Nephron (organoid): ENCODE results near the gene CRACR2B.

Experiments
- H3K27ac Mint-ChIP-seq, 3 experiments: 2 replicates each; pipeline ENCODE4 v1.8.0; 2020; ENCODE audit warnings: mixed read lengths in 3 of 3, mild to moderate bottlenecking in 2 of 3, moderate library complexity in 1 of 3
- H3K27me3 Mint-ChIP-seq: 2 replicates; pipeline ENCODE4 v1.8.0; 2021; ENCODE audit warnings: low read depth, mild to moderate bottlenecking, moderate library complexity, mixed read lengths
- H3K36me3 Mint-ChIP-seq: 2 replicates; pipeline ENCODE4 v1.8.0; 2020; ENCODE audit warnings: low read depth, mixed read lengths
- H3K4me1 Mint-ChIP-seq: 2 replicates; pipeline ENCODE4 v1.8.0; 2020; ENCODE audit warnings: mixed read lengths
- H3K4me3 Mint-ChIP-seq, 3 experiments: 2 replicates each; pipeline ENCODE4 v1.8.0; 2020; ENCODE audit warnings: mild to moderate bottlenecking in 3 of 3, mixed read lengths in 3 of 3, moderate library complexity in 2 of 3
- H3K9me3 Mint-ChIP-seq: 2 replicates; pipeline ENCODE4 v1.8.0; 2020; ENCODE audit warnings: mixed read lengths
- CTCF ChIP-seq, 3 experiments: fragments of 200-600 bp; sonication (generic); IDR thresholded peaks; one replicate each; pipeline ENCODE4 v1.5.0; 2021; ENCODE audit warnings: antibody characterized with exemption in 3 of 3; ENCODE audit not compliant: unreplicated experiment in 3 of 3

CRACR2B gene

DNA sequence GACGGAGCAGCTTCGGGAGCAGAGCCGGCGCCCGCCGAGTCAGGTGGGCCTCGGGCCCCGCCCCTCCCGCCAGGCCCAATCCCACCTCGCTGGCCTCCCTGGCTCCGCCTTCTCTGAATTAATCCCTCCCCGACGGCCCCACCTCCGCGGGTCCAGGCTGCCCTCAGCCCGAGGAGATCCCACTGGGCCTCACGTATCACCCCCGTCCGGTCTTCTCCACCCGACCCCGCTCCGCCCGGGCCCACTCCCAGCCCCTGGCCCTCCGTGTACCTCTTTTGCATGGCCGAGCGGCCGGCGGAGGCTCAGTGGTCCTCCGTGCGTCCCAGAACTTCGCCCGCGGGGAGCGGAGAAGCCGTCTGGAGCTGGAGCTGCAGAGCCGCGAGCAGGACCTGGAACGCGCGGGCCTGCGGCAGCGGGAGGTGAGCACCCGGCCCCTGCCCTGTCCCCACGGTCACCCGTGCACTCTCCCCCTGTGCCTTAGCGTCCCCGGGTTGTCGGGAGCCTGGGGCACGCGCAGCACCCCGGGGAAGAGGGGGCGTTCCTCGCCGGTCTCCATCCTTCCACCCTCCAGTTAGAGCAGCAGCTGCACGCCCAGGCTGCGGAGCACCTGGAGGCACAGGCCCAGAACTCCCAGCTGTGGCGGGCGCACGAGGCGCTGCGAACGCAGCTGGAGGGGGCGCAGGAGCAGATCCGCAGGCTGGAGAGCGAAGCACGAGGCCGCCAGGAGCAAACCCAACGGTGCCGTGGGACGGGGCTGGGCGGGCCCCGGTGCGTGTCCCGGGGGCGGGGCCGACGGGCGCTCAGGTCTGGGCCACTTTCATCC is 2.8 kb downstream of the CRACR2B start:
- Mint-ChIP-seq H3K27me3 (peaks cover 38% of the 10 kb centered on the region), H3K4me1 (peaks cover 32% of the 10 kb centered on the region), H3K4me3 (peak overlapping the region; percentile 59 to 82 (median 70)), H3K36me3 (no peaks in the 10 kb centered on the region), H3K27ac (peak overlapping the region in 1 of 3 experiments; percentile 55), H3K9me3 (no peaks in the 10 kb centered on the region)
- TF ChIP-seq CTCF (IDR thresholded peaks at IDR 0.05; ENCODE audit: unreplicated experiment in 3 of 3): no peak

DNA sequence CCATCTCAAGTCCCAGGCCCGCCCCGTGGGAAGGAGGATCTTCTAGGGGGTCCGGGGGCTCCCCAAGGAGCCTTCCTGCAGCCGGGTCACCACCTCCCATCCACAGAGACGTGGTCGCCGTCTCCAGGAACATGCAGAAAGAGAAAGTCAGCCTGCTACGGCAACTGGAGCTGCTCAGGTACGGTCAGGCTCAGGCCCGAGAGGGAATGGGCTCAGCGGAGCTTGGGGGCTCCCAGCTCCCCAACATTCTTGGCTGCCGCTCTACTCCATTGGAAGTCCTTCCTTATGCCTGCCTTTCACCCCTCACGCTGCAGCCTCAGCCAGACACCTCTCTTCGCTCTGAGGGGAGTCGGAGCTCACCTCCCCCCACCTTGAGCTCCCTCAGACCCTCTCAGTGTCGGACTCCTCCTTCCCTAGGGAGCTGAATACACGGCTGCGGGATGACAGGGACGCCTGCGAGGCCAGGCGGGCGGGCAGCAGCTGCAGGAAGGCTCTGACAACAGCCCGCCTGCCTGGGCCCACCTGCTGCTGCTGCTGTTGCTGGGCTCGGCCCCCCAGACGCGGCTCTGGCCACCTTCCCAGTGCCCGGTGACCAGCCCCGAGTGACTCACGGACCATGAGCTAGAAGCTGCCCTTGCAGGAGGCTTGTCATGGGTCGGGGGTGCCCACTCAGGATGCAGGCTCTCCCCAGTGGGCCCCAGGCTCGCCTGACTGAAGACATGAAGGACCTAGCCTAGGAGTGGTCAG is 3.6 kb downstream of the CRACR2B start:
- H3K4me3 Mint-ChIP-seq: peak overlapping the region; percentile 82 to 85 (median 82)

GRCh38 chr11:831961-832528 is 4.3 kb downstream of the CRACR2B start:
- Mint-ChIP-seq H3K4me1 (peaks cover 32% of the 10 kb centered on the region), H3K36me3 (no peaks in the 10 kb centered on the region), H3K9me3 (no peaks in the 10 kb centered on the region), H3K27me3 (peaks cover 32% of the 10 kb centered on the region), H3K27ac (peak overlapping the region in 2 of 3 experiments; percentile 58 to 60), H3K4me3 (peak overlapping the region; percentile 82 to 85 (median 82))
- TF ChIP-seq CTCF (IDR thresholded peaks at IDR 0.05; ENCODE audit: unreplicated experiment in 3 of 3): no peak

More for the DNA sequence above, 3.6 kb downstream of the CRACR2B start:
- H3K4me1 Mint-ChIP-seq: peaks cover 32% of the 10 kb centered on the region
- H3K27me3 Mint-ChIP-seq: peaks cover 37% of the 10 kb centered on the region
- peak overlapping the region in 2 of 3 experiments; percentile 20 to 60 for H3K27ac Mint-ChIP-seq
- H3K9me3 Mint-ChIP-seq: no peaks in the 10 kb centered on the region
- H3K36me3 Mint-ChIP-seq: no peaks in the 10 kb centered on the region
- no peak for TF ChIP-seq CTCF (IDR thresholded peaks at IDR 0.05; ENCODE audit: unreplicated experiment in 3 of 3)

DNA sequence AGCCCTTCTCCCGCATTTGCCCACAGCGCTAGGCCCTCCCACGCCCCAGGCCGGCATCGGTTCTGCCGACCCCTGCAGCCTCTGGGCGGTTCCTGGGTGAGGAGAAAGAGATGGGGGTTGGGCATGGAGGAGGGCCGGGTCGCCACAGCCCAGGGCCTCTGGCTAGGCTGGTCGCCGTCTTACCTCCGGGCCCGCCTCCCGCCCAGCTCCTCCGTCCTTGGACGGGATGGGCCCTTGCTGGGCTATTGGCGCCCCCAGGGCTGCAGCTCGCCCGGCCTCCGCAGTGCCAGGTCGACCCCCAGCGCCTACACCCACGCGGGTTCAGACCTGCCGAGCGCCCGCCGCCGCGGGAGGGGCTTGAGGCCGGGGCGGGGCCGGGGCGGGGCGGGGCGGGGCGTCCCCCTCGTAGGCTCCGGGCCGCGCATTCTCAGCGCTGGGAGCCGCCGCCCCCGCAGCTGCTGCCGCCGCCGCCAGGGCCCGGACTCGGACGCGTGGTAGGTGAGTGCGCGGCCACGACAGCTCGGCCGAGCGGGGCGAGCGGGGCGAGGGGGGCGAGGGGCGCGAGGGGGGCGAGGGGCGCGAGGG is 4.9 kb downstream of the CRACR2B start, which contains the start of gene CD151:
TSS of gene CD151 (plus strand) at position 424 of the 585 bp plus-strand sequence. CDS start 3,118 bp downstream, outside the sequence.
- no peak for TF ChIP-seq CTCF (IDR thresholded peaks at IDR 0.05; ENCODE audit: unreplicated experiment in 3 of 3)
- Mint-ChIP-seq H3K36me3 (no peaks in the 10 kb centered on the region), H3K27me3 (peaks cover 30% of the 10 kb centered on the region), H3K9me3 (no peaks in the 10 kb centered on the region), H3K27ac (peak within 1 kb of the TSS; percentile 25 to 69 (median 63)), H3K4me1 (peaks cover 30% of the 10 kb centered on the region), H3K4me3 (peak within 1 kb of the TSS; percentile 85 to 87 (median 85))

- H3K4me1 Mint-ChIP-seq: peaks cover 24% of the 10 kb centered on the region
- no peaks in the 10 kb centered on the region for H3K36me3 Mint-ChIP-seq
- H3K27ac Mint-ChIP-seq: peak overlapping the region; percentile 25 to 69 (median 63)
- H3K4me3 Mint-ChIP-seq: peak overlapping the region; percentile 84 to 87 (median 85)
- no peak for TF ChIP-seq CTCF (IDR thresholded peaks at IDR 0.05; ENCODE audit: unreplicated experiment in 3 of 3)
- H3K9me3 Mint-ChIP-seq: no peaks in the 10 kb centered on the region
- H3K27me3 Mint-ChIP-seq: peaks cover 24% of the 10 kb centered on the region
Measured at GRCh38 chr11:833114-833791, 5.5 kb downstream of the CRACR2B start.
